ENCODE data around the gene DDX10.

The DDX10 gene

GRCh38 chr11:108967571-108967970 lies 302.7 kb downstream of the DDX10 start:
- DNase-seq (ENCODE audit: low read depth in 2 of 2): peak in 1 of 2 donors; percentile 60
- TF ChIP-seq CTCF (IDR thresholded peaks at IDR 0.05; ENCODE audit: low read depth, low read length): no peak
- no peak overlapping the region for H3K4me3 ChIP-seq (replicated peaks in 1 of 2; ENCODE audit: low read depth in 2 of 2, low read length in 2 of 2)

- H3K4me3 ChIP-seq (replicated peaks in 1 of 2; ENCODE audit: low read depth in 2 of 2, low read length in 2 of 2): no peak overlapping the region
- DNase-seq (ENCODE audit: low read depth in 2 of 2): peak; percentile 43 to 57
- no peak for TF ChIP-seq CTCF (IDR thresholded peaks at IDR 0.05; ENCODE audit: low read depth, low read length)
These were observed 305.5 kb downstream of the DDX10 start for GRCh38 chr11:108970221-108970991.

- H3K4me3 ChIP-seq (replicated peaks in 1 of 2; ENCODE audit: low read depth in 2 of 2, low read length in 2 of 2): no peak overlapping the region
- no peak for TF ChIP-seq CTCF (IDR thresholded peaks at IDR 0.05; ENCODE audit: low read depth, low read length)
- peak; percentile 85 to 91 for DNase-seq (ENCODE audit: low read depth in 2 of 2)
These were observed 308.7 kb downstream of the DDX10 start for GRCh38 chr11:108973402-108974162.

GRCh38 chr11:108975026-108975425 lies 310.2 kb downstream of the DDX10 start:
- TF ChIP-seq CTCF (IDR thresholded peaks at IDR 0.05; ENCODE audit: low read depth, low read length): no peak
- no peak for DNase-seq (ENCODE audit: low read depth in 2 of 2)
- H3K4me3 ChIP-seq (replicated peaks in 1 of 2; ENCODE audit: low read depth in 2 of 2, low read length in 2 of 2): no peak overlapping the region

- TF ChIP-seq CTCF (IDR thresholded peaks at IDR 0.05; ENCODE audit: low read depth, low read length): no peak
- no peak overlapping the region for H3K4me3 ChIP-seq (replicated peaks in 1 of 2; ENCODE audit: low read depth in 2 of 2, low read length in 2 of 2)
- no peak for DNase-seq (ENCODE audit: low read depth in 2 of 2)
These were observed 310.8 kb downstream of the DDX10 start for GRCh38 chr11:108975641-108976071.

GRCh38 chr11:108983636-108984420 lies 319.0 kb downstream of the DDX10 start:
- H3K4me3 ChIP-seq (replicated peaks in 1 of 2; ENCODE audit: low read depth in 2 of 2, low read length in 2 of 2): no peak overlapping the region
- DNase-seq (ENCODE audit: low read depth in 2 of 2): peak in 1 of 2 donors; percentile 61
- no peak for TF ChIP-seq CTCF (IDR thresholded peaks at IDR 0.05; ENCODE audit: low read depth, low read length)

All from cardiac fibroblast (primary cell).